GM12873 (cell line): ENCODE measurements around the gene MLXIPL.

Source experiments
- CTCF ChIP-seq: IDR thresholded peaks from 2 replicates; pipeline ENCODE4 v1.5.1; 2012; ENCODE audit warnings: low read depth, mild to moderate bottlenecking, moderate library complexity, low read length, control low read depth; ENCODE audit not compliant: insufficient read depth; ENCODE audit errors: missing control alignments

MLXIPL gene

GRCh38 chr7:73572767-73573186 is 51.5 kb downstream of the MLXIPL start:
- TF ChIP-seq CTCF = no peak

GRCh38 chr7:73570977-73571376 is 53.3 kb downstream of the MLXIPL start:
- TF ChIP-seq CTCF = no peak

- TF ChIP-seq CTCF = no peak
Observed at GRCh38 chr7:73570521-73570920, 53.8 kb downstream of the MLXIPL start.

- TF ChIP-seq CTCF = no peak
Observed at GRCh38 chr7:73569042-73569608, 55.2 kb downstream of the MLXIPL start.

GRCh38 chr7:73567846-73568685 is 56.3 kb downstream of the MLXIPL start:
- TF ChIP-seq CTCF = no peak

- TF ChIP-seq CTCF = no peak
Observed at GRCh38 chr7:73567140-73567539, 57.2 kb downstream of the MLXIPL start.

- TF ChIP-seq CTCF = no peak
Observed at GRCh38 chr7:73565675-73566340, 58.5 kb downstream of the MLXIPL start.
